DOHH2 (cell line): Measurements from ENCODE around the gene KIAA1328.

Source experiments
- CTCF ChIP-seq: fragments of 200-600 bp; sonication (generic); IDR thresholded peaks from one replicate; pipeline ENCODE4 v1.5.1; 2014; ENCODE audit warnings: antibody characterized with exemption, mild to moderate bottlenecking, low read depth, low read length; ENCODE audit not compliant: poor library complexity, severe bottlenecking
- EZH2phosphoT487 ChIP-seq: fragments of 200-600 bp; sonication (generic); IDR thresholded peaks from 2 replicates; pipeline ENCODE4 v1.6.1; 2017; ENCODE audit warnings: borderline replicate concordance, mild to moderate bottlenecking, antibody characterized with exemption, low read length, moderate library complexity, mixed read lengths

- no peak for TF ChIP-seq CTCF
- TF ChIP-seq EZH2phosphoT487 = no peak
These were observed 30.0 kb upstream of the KIAA1328 start for GRCh38 chr18:36798738-36799473.
